Islet precursor cell (in vitro differentiated cells): ENCODE data around the gene ELAVL1.
A peak's percentile ranks its signal among the peaks of the same experiment; 100 is the strongest.
"Not testable (repeated sequence)": the region's sequence is repeated elsewhere in the genome, so short reads cannot be mapped to it uniquely, and the experiment has no call there.

ENCODE experiments used
- DNase-seq: peaks from one replicate; pipeline ENCODE4 v3.0.0-alpha.2; 2018

The ELAVL1 gene

DNA sequence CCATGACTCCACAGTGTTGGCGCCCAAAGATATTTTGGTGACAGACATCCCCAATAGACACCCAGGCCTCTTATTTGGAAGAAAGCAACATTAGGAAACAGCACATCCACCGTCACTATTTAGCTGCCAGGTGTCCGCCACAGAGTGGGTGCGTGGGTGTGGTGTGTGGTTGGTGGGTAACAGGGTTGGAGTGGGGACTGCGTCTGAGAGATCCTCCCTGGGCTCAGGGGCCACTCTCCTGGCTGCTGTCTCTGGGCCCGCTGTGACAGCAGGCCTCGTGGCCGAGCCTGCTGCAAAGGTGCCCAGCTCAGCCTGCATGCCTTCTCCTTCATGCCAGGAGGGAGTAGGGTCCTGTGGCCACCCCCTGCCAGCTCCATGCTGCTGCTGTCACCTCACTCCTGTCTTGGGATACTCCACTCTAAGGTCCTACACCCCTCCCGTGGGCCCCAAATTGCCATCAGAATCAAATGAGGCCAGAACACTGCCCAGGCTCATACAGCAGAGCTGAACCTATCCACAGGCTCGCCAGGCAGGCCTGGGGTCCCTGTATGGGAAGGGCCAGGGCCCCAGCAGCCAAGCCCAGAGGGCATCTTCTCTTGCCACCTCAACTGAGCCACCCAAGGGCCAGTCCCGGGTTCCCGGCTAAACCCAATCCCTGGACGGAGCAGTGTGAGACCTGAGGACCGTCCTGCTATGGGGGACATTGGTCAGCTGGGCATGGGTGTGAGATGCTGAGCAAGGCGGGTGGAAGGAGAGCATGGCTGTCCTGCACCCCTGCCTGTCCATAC, 37.2 kb downstream of the ELAVL1 start:
- no peak for DNase-seq

DNA sequence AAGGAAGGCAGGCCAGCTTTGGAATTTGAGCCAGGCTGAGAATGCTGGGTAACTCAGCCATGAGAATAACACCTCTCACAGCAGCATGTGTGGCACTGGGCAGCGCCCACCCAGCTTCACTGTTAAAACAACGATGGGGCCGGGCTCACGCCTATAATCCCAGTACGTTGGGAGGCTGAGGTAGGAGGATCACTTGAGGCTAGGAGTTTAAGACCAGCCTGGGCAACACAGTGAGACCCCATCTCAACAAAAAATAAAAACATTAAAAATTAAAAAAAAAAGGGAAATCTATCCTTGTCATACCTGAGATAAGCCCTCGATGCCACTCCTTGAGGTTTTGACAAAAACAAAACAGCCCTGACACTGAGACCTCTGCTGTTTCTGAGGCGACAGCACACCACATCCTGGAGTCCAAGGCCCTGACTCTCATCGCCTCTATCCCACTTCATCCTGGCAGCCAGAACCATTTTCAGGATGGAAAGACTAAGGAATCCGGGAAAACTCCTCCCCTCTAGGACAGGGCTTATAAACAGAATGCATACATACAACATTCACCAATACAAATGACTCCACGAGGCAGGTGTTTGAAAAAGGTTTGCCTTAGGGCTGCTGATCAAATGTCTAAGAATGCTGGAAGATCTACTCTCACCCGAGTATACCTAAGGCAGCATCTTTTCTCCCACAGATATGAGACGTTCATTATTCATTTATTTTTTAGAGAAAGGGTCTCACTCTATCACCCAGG, 39.3 kb downstream of the ELAVL1 start:
- no peak for DNase-seq

DNA sequence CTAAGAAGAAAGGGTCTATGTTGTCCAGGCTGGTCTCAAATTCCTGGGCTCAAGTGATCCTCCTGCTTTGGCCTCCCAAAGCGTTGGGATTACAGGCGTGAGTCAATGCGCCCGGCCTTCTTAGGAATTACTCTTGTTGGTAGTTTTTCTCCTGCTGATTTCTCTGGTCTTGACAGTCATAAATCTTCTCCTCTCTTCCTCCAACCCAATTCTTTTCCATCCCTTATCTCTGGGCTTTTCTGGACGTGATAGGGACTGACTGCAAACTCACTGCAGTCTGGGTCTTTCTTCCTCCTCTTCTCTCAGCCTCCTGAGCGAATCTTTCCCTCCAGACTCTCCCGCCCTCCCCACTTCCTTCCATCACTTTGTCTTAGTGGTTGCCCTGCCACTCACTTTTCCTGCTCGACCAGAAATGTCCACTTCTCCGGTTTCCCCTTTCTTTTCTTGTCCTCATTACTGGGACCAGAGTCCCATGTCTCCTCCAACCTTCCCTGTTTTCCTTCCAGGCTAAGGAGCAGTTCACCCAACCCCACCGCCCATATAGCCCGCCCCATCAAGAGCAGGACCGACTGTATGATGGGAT, 40.1 kb downstream of the ELAVL1 start:
- DNase-seq: no peak

DNA sequence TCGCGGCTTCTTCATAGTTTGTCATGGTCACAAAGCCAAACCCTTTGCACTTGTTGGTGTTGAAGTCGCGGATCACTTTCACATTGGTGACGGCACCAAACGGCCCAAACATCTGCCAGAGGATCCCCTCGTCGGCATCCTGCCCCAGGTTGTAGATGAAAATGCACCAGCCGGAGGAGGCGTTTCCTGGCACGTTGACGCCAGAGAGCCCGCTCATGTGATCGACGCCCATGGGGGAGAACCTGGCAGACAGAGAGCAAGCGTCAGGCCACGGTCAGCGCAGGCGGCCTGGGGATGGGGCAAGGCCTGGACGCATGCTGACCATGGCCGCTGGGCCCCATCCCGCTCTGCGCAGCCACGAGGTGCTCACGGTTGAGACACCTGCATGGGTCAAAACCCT, 41.9 kb downstream of the ELAVL1 start:
- no peak for DNase-seq

DNA sequence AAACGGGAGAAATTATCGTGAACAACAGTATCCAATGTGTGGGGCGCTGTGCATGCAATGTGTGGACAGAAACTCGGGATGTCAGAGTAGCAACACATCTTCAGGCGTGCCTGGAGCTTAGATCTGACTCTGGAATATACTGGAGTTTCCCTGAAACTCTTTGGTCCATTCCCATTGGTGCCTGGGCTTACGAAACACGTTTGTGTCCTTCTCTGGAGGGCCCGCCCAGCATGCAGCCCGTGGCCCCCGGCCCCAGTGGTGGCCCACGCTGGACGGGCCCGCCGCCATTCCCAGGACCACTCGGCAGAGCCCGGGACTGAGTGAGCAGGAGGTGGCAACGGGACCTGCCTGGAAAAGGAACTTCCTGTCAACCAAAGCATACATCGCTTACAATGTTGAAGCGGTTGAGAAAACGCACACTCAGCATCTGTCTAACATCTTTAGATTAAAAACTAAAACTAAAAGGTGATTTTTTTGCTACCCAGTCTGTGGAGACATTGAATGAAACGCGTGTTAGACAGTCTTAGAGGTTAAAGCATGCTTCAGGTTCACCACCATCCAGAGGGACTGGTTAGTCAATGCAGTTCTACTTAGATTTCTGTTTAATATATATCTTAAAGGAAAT, 42.7 kb downstream of the ELAVL1 start:
- no peak for DNase-seq

DNA sequence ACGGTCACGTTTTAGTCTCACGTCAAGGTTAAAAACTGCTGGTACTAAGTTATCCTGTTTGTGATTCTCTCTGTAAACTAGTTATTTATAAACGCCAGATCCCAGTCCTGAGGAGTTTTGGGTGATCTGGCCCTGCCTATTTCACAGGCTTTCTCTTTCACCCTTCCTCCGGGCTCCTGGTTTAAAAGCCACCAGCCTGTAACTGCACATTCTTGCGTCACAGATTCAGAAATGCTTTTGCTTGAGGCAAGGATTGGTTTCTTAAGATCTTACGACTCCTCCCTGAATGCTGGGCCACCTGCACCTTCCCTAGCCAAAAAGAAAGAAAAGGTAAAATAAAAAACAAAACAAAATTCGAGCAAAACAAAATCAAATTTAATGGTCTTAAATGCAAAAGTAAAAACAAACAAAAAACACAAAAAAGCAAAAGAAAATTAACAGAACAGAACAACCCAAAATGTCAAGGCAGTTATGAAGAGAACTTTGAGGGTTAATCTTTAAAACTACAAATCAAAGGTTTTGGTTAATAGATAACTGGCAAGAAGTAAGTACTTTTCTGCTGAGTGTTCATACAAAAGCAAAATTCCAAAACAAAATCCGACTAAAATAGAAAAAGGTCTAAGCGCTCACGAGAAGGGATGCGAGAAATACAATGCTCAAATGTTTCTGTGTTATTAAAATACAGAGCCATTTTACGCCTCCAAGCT, 43.4 kb downstream of the ELAVL1 start:
- DNase-seq: no peak

DNA sequence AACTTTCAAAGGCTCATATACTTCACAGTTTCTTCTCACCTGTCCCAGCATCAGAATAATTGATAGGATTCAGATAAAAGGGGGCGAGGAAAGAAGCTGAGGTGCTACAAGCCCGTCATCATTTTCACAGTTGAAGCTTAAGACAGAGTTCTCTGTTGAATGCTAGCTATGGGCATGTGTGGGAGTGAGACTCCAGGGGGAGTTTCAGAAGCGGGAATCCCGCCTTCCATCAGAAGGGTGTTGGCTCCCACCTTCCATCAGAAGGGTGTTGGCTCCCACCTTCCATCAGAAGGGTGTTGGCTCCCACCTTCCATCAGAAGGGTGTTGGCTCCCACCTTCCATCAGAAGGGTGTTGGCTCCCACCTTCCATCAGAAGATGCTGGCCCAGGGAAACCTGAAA, 44.4 kb downstream of the ELAVL1 start:
- DNase-seq: not testable (repeated sequence)

DNA sequence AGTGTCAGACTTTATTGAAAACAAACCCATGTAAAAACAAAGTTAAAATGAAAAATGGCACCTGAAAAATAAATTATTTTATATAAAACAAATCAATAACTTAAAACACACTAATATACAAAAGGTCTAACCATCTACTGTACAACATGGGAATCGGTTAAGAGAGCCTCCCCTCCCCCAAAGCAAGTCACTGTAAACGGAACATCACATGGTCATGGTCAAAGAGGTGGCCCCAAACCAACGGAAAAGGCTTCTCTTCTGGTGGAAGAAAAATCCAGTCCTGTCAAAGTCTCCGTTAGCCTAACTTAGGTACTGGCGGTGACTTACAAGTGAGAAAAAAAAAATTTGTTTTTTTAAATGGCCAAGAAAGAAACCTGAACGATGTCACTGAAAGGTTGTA, 46.2 kb downstream of the ELAVL1 start:
- DNase-seq: no peak

DNA sequence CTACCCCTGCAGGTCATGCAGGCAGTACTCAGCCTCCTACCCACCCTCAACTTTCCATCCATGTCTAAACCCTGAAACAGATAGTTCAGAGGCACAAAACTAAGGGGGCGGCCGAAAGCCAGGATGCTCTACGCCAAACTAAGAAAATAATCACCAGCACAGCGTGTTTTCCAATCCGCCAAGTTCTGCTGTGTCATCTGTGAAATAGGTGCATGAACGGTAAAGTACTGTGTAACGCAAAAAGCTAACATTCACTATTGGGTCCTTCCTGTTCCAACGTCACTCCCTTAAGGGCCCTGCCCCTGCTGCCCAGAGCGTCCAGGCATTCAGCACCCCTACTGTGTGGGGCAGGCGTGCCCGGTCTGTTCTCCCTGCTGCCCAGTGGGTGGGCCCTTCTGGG, 49.7 kb downstream of the ELAVL1 start:
- no peak for DNase-seq

DNA sequence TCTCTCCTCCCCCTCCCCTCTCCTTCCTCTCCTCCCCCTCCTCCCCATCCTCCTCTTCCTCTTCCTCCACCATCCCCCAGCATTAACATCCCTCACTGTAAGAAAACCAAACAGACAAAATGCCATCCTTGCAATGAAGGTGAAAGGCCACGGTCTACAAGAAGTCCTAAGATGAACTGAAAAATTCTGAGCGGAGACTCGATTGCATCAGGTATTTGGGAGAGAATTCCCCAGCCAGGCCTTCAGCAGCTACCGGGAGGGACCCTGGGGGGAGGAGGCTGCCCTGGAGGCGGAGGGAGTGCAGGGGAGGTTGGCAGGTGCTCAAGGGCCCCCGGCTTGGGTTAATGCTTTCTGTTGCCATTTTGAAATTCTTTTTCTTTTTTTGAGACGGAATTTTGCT, 51.9 kb downstream of the ELAVL1 start:
- DNase-seq: no peak

DNA sequence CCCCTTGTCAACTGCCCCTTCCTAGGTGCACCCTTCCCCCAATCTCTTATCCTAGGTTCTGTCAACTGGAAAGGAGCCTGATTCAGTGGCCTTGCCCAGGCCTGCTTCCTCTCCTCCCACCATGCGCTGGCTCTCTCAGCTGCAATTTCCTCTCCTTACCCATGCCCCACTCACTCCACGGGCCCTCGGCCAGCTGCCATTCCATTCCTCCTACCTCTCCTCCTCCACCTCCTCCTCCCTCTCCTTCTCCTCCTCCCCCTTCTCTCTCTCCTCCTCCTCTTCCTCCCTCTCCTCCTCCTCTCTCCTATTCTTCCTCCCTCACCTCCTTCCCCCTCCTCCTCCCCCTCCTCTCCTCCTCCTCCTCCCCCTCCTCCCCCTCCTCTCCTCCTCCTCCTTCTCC, 52.4 kb downstream of the ELAVL1 start:
- no peak for DNase-seq

DNA sequence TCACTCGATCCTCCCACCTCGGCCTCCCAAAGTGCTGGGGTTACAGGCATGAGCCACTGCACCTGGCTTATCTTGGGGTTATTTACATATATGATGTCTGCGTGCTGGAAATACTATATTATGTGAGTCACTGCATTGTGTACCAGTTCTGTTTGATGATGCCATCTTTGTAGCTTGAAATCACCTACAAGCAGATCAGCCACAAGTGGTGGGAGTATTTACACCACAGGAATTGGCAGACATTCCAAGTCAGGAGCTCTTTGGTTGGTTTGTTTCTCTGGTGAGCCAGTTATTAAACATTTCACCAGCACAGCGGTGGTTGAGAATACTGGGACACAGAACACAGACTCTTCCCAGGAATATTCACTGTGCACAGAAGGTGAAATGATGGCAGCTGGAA, 57.5 kb downstream of the ELAVL1 start:
- no peak for DNase-seq

DNA sequence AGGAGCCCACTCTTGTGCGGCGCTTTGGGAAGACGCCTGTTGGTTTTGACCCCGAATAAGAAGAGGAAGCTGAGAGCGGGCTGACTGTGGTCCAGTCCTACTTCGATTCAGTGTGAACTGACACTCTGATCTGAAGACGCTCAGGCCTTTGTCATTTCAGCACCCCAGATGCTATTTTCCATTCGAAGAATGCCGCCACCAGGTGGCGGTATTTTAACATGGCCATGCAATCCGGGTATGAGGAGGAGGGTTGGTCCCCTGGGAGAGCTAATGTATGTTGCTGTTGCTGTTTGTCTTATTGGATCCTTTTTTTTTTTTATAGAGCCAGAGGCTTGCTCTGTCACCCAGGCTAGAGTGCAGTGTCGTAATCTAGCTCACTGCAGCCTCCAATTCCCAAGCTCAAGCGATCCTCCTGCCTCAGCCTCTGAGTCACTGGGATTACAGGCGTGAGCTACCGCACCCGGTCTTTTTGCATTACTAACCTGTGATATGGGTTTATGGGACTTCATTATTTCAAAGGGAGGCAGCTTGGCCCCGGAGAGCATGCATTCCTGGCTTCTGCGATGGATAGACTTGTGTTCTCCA, 61.2 kb downstream of the ELAVL1 start:
- peak; percentile 90 for DNase-seq

DNA sequence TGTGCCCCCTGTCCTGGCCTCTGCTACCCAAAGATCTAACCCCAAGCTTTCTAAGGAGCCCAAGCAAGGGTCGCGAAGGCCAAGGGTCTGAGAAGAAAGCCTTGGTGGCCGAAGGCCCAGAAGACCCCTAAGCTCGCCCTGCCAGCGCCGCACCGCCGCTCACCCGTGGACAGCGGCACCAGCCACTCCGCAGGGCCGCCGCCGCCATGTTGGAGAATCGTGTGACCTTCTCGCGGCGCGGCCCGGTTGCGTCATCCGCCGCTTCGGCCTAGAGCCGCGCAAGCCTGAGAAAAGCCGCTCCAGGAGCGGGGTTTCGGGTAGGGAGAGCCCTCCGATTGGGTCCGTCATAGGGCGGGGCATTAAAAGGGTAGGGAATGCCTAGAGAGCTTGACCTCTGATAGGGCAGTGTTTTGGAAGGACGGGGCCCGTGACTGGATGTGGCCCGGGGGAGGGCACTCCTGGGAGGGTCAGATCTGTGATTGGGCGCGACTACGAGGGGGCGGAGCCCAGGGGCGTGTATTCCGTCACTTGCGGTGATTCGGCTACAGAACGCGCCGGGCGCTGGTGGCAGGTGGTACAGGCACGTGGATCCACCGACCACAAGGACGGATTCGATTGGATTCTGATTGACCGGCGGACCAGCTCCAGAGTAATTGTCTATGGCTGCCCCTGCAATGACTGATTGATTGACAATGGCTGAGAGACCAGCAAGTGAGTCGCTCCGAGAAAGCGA, 61.8 kb downstream of the ELAVL1 start, which contains the start of gene TIMM44:
Gene TIMM44 (minus strand): TSS at position 223 of the 733 bp plus-strand sequence. CDS start 15 bp downstream, at position 208.
- peak; percentile 100 for DNase-seq

DNA sequence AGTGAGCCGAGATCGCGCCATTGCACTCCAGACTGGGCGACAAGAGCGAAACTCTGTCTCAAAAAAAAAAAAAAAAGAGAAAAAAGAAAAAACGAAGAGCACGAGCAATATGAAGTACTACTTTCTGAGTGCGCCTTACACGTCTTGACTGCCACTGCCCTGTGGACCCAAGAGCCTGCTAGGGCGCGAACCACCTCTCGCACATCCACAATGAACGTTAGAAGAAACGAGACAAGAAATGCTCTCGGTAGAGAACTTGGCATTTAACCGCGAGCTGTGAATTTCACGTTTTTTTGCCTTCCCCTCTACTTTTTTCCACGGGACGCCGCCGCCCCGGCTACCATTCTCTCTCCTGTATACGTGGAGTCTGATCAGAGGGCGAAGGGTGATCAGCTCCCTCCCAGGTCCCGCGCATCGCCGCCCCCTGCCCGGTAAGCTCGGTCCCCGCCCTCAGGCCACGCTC, 62.4 kb downstream of the ELAVL1 start:
- DNase-seq: no peak

DNA sequence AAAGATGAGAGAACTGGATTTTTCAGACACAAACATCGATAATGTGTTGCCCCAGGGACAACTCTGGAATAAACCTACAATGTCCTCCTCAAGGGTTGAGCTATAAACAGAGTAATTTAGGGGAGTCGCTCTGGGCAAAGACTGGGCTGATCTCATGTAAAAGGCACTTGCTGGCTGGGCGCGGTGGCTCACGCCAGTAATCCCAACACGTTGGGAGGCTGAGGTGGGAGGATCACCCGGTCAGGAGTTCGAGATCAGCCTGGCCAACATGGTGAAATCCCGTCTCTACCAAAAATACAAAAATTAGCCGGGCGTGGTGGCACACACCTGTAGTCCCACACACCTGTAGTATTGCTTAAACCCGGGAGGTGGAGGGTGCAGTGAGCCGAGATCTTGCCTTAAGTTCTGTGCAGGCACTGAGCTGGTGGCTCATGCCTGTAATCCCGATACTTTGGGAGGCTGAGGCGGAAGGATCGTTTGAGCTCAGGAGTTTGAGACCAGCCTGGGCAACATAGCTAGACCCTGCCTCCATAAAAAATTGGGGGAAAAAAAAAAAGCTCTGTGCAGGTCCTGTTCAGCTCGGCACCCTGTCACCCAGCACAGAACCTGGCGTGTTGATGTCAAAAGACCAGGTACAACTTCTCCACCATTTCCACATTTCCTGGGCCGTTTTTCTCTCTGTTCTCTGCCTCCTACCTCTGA, 63.4 kb downstream of the ELAVL1 start:
- no peak for DNase-seq

DNA sequence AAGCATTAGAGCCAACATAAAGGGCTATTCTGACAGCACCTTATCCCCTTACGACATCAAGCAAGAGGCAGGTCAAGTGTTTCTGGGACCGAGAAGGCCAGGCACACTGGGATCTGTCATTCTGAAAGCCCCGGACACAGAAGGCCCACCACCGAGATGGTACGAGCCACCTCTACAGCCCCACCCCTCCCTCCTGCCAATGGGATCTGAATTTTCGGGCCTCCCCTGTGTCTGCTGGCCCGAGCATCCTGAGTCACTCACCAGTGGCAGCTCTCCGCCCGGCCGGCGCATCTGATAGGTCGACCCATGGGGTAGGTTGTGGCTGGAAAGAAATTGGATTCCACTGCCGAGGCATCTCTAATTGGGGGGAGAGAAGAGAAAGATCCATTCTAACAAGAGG, 64.6 kb downstream of the ELAVL1 start:
- DNase-seq: no peak

DNA sequence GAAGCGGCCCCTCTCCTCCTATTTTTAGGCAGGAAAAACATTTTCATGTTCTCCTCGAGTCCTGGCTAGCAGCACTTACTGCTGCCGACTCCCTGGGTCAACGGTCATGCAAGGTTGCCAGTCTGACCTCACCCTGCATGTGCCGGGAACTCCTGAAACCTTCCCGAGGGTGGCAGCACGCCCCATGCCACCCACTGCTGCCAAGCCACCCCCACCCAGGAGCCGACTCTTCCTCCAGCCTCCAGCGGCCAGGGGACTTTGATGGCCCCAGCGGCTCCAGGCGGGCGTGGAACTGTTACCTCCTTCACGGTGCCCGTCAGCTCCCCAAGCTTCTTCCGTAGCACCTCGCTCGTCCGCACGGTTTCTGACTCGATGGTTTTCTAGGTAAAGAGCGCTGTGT, 70.7 kb downstream of the ELAVL1 start:
- no peak for DNase-seq

DNA sequence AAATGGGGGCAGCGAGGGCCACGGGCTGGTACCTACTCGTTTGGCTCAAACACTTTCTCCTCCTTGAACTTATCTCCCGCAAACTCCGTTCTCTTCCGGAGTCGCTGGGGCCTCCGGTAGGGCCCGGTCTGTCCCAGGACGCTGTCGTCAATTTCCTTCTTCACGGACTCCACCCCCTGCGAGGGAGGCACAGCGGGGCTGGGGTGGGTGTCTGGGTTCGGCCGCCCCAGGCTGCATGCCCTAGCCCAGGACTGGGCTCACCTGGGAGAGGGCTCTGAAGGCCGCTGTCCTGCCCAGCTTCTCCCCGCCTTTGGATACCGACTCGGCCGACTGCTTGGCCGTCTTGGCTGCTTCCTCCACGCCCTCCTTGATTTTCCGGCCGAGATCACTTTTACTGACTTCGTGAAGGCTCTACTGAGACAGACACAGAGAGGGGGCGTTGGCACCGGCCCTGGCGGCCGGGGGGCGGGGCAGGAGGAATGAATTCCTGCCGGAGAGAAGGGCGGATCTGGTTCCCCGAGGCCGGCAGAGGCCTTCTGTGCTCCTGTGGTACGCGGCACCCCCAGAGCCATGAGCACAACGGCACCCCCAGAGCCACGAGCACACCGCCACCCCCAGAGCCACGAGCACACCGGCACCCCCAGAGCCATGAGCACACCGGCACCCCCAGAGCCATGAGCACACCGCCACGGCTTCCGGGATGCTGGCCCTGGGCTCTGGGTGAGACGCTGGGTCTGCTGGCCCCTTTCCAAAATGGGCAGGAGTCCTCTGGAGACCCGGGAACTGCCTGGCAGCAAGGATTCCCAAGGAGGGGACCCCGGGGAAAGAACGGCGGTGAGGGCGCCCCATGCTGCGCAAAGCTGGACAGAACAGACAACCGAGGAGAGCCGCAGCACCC, 71.4 kb downstream of the ELAVL1 start:
- peak; percentile 44 for DNase-seq

DNA sequence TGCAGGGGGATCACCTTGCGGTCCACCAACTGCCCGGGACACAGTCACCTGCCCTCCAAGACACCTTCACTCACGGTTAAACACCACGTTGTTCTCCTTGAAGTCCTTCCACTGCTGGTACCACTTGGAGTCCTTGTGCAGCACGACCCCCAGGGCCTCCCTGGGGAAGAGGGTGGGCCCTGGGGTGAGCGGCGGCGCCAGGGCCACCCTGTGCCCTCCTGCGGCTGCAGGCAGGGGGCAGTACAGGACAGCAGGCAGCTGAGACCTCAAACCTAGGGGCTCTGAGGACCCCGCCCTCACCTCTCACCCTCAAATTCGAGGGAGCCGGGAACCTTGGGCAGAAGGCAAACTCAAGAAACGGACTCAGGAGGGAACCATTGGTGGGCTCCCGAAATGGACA, 72.0 kb downstream of the ELAVL1 start:
- DNase-seq: no peak
